H1 (cell line): ENCODE data around the gene HOMER3. TPM values are rescaled to one million over a fixed set of nuclear protein-coding genes. Genes with fewer than 3 reads are reported as not detected.

Experiments used
- CTCF ChIA-PET: fragments of 300-600 bp; sonication (Branson Sonifier 250); formaldehyde crosslinking; loops from one replicate; lab custom pipeline; 2021; ENCODE audit not compliant: partially characterized antibody; lab: Charles Lee
- POLR2A ChIA-PET: fragments of 300-600 bp; sonication (Branson Sonifier 250); formaldehyde crosslinking; loops from one replicate; lab custom pipeline; 2021; ENCODE audit warnings: inconsistent platforms; ENCODE audit not compliant: partially characterized antibody; lab: Charles Lee
- DNase-seq, 2 experiments: peaks; one replicate each; pipeline versions ENCODE4 v3.0.0 to v3.0.0-alpha.2; 2010 to 2022; ENCODE audit warnings: low spot score in 2 of 2, low read depth in 1 of 2, mixed read lengths in 1 of 2
- FAIRE-seq: peaks from 2 replicates; lab custom pipeline; 2011; peaks lifted over from hg19 to GRCh38; lab: Jason Lieb, UNC
- H2AFZ ChIP-seq: 2 replicates; pipeline ENCODE4 v1.8.1; 2012; ENCODE audit warnings: low read length, inconsistent platforms
- H2AK5ac ChIP-seq: 2 replicates; pipeline ENCODE4 v1.6.1; 2013; ENCODE audit warnings: low read depth, low read length
- H2BK120ac ChIP-seq: replicated peaks from 2 replicates; pipeline ENCODE3; 2013; ENCODE audit warnings: low read depth, low read length, inconsistent platforms
- H2BK12ac ChIP-seq: 2 replicates; pipeline ENCODE4 v1.6.1; 2013; ENCODE audit warnings: low read depth, low read length
- H2BK15ac ChIP-seq: 2 replicates; pipeline ENCODE4 v1.6.1; 2013; ENCODE audit warnings: low read length
- H2BK20ac ChIP-seq: 2 replicates; pipeline ENCODE4 v1.6.1; 2013; ENCODE audit warnings: low read length
- H2BK5ac ChIP-seq: 2 replicates; pipeline ENCODE4 v1.6.1; 2013; ENCODE audit warnings: low read depth, low read length
- H3K14ac ChIP-seq: 2 replicates; pipeline ENCODE4 v1.6.1; 2013; ENCODE audit warnings: inconsistent platforms; ENCODE audit not compliant: insufficient read length
- H3K18ac ChIP-seq: 2 replicates; pipeline ENCODE4 v1.6.1; 2013; ENCODE audit warnings: low read length; ENCODE audit errors: extremely low read depth
- H3K23ac ChIP-seq: 2 replicates; pipeline ENCODE4 v1.6.1; 2013; ENCODE audit warnings: inconsistent platforms; ENCODE audit not compliant: insufficient read length
- H3K23me2 ChIP-seq: 2 replicates; pipeline ENCODE4 v1.6.1; 2013; ENCODE audit warnings: low read depth, low read length
- H3K27ac ChIP-seq: 2 replicates; pipeline ENCODE4 v1.6.1; 2011; ENCODE audit warnings: low read depth, low read length, inconsistent platforms
- H3K27me3 ChIP-seq, 4 experiments: replicated peaks in 1 of 4; 1 replicate in 1 of 4; 2 replicates in 3 of 4; pipeline versions ENCODE4 v1.6.1 to v1.8.1; 2011 to 2013; ENCODE audit warnings: low read length in 3 of 4, mild to moderate bottlenecking in 3 of 4, inconsistent platforms in 2 of 4, mixed read lengths in 2 of 4, moderate library complexity in 1 of 4; ENCODE audit not compliant: control insufficient read depth in 3 of 4, insufficient read depth in 3 of 4; ENCODE audit errors: extremely low read depth in 1 of 4
- H3K36me3 ChIP-seq, 4 experiments: 2 replicates each; pipeline versions ENCODE4 v1.6.1 to v1.8.1; 2011 to 2013; ENCODE audit warnings: mild to moderate bottlenecking in 4 of 4, low read length in 3 of 4, moderate library complexity in 2 of 4, control low read depth in 1 of 4, inconsistent platforms in 1 of 4; ENCODE audit not compliant: insufficient read depth in 4 of 4, control insufficient read depth in 2 of 4
- H3K4ac ChIP-seq: replicated peaks from 2 replicates; pipeline ENCODE3; 2013; ENCODE audit warnings: low read length, low read depth, mixed read lengths, inconsistent platforms; ENCODE audit not compliant: insufficient read length
- H3K4me1 ChIP-seq, 4 experiments: replicated peaks in 1 of 4; 1 replicate in 1 of 4; 2 replicates in 3 of 4; pipeline versions ENCODE4 v1.6.1 to v1.8.1; 2011 to 2013; ENCODE audit warnings: low read length in 3 of 4, inconsistent platforms in 2 of 4, mixed read lengths in 1 of 4; ENCODE audit not compliant: insufficient read depth in 4 of 4, control insufficient read depth in 3 of 4
- H3K4me2 ChIP-seq, 2 experiments: 2 replicates each; pipeline versions ENCODE4 v1.6.1 to v1.8.1; 2011 to 2013; ENCODE audit warnings: low read depth in 2 of 2, low read length in 2 of 2, control low read depth in 1 of 2, inconsistent platforms in 1 of 2, mild to moderate bottlenecking in 1 of 2; ENCODE audit not compliant: insufficient read depth in 1 of 2
- H3K4me3 ChIP-seq, 4 experiments: fragments of 200-600, 300-600 bp in 1 of 4; sonication (generic), shearing (Covaris generic), sonication (Bioruptor Twin) in 1 of 4; 2 replicates each; pipeline versions ENCODE4 v1.5.1 to v1.8.1; 2011 to 2016; ENCODE audit warnings: low read length in 4 of 4, low read depth in 3 of 4, control low read depth in 2 of 4, inconsistent platforms in 2 of 4, mild to moderate bottlenecking in 2 of 4, mixed read lengths in 1 of 4, moderate library complexity in 1 of 4; ENCODE audit not compliant: insufficient read depth in 2 of 4; ENCODE audit errors: extremely low read depth in 1 of 4
- H3K56ac ChIP-seq: replicated peaks from 2 replicates; pipeline ENCODE3; 2013; ENCODE audit warnings: low read depth, mild to moderate bottlenecking, mixed read lengths, low read length, inconsistent platforms; ENCODE audit not compliant: insufficient read length
- H3K79me1 ChIP-seq: 2 replicates; pipeline ENCODE4 v1.6.1; 2013; ENCODE audit warnings: low read depth, low read length, control low read depth
- H3K79me2 ChIP-seq, 2 experiments: 2 replicates each; pipeline versions ENCODE4 v1.6.1 to v1.8.1; 2012 to 2013; ENCODE audit warnings: low read length in 2 of 2, mild to moderate bottlenecking in 2 of 2, inconsistent platforms in 1 of 2; ENCODE audit not compliant: insufficient read depth in 2 of 2, control insufficient read depth in 1 of 2
- H3K9ac ChIP-seq, 4 experiments: replicated peaks in 1 of 4; 1 replicate in 1 of 4; 2 replicates in 3 of 4; pipeline versions ENCODE4 v1.6.1 to v1.8.1; 2011 to 2013; ENCODE audit warnings: low read depth in 3 of 4, low read length in 3 of 4, control low read depth in 2 of 4, mild to moderate bottlenecking in 2 of 4, moderate library complexity in 2 of 4, inconsistent platforms in 1 of 4; ENCODE audit errors: extremely low read depth in 1 of 4
- H3K9me3 ChIP-seq, 2 experiments: 2 replicates each; pipeline versions ENCODE4 v1.6.1 to v1.8.1; 2012 to 2013; ENCODE audit warnings: mild to moderate bottlenecking in 2 of 2, moderate library complexity in 2 of 2, control low read depth in 1 of 2, inconsistent platforms in 1 of 2, low read depth in 1 of 2, low read length in 1 of 2, mixed read lengths in 1 of 2; ENCODE audit not compliant: insufficient read depth in 2 of 2
- H4K20me1 ChIP-seq, 2 experiments: replicated peaks in 1 of 2; 2 replicates each; pipeline versions ENCODE3 to v1.8.1; 2011 to 2013; ENCODE audit warnings: inconsistent platforms in 2 of 2, low read length in 2 of 2, mild to moderate bottlenecking in 1 of 2; ENCODE audit not compliant: insufficient read depth in 2 of 2, control insufficient read depth in 1 of 2
- H4K5ac ChIP-seq: 2 replicates; pipeline ENCODE4 v1.6.1; 2013; ENCODE audit warnings: low read length, low read depth, mixed read lengths, inconsistent platforms; ENCODE audit not compliant: insufficient read length
- H4K8ac ChIP-seq: 2 replicates; pipeline ENCODE4 v1.8.0; 2013; ENCODE audit warnings: mild to moderate bottlenecking, moderate library complexity, low read length, inconsistent platforms; ENCODE audit not compliant: insufficient read depth; ENCODE audit errors: extremely low read depth
- H4K91ac ChIP-seq: replicated peaks from 2 replicates; pipeline ENCODE3; 2013; ENCODE audit warnings: low read length, mixed read lengths, inconsistent platforms; ENCODE audit not compliant: insufficient read length
- POLR2AphosphoS5 ChIP-seq: IDR thresholded peaks from 2 replicates; pipeline ENCODE4 v1.6.1; 2011; ENCODE audit warnings: low read depth, low read length
- TCF12 ChIP-seq: IDR thresholded peaks from 2 replicates; pipeline ENCODE4 v1.6.1; 2011; ENCODE audit warnings: low read depth, mild to moderate bottlenecking, low read length
- YY1 ChIP-seq: IDR thresholded peaks from 2 replicates; pipeline ENCODE4 v1.6.1; 2011; ENCODE audit warnings: low read depth, mild to moderate bottlenecking, low read length
- WGBS, 2 experiments: shearing (Covaris generic) in 1 of 2; methylation state at CpG; one replicate each; pipeline versions ENCODE4 v1.1.6 to v1.1.7; 2013 to 2015; ENCODE audit warnings: low lambda C conversion rate in 2 of 2, mixed read lengths in 2 of 2, inconsistent platforms in 1 of 2, low coverage in 1 of 2, missing lambda C conversion rate in 1 of 2; ENCODE audit not compliant: insufficient replicate concordance in 2 of 2, insufficient coverage in 1 of 2, insufficient read length in 1 of 2; ENCODE audit errors: extremely low coverage in 1 of 2, missing lambda C conversion rate in 1 of 2; 5-methylcytosine and 5-hydroxymethylcytosine counted together
- polyA plus RNA-seq, 7 experiments: library from polyadenylated mRNA; depleted of rRNA in 3 of 7; stranded (reverse) in 5 of 7; unstranded in 2 of 7; fragments of >200 nt in 5 of 7; fragments of 200-250 nt in 2 of 7; gene quantifications; 1 replicate in 5 of 7; 2 replicates in 1 of 7; 4 replicates in 1 of 7; pipeline versions ENCODE4 v1.2.1 to v1.2.3, GENCODE V29; 2011 to 2013; ENCODE audit warnings: missing spikeins in 2 of 7, mixed read lengths in 2 of 7
- total RNA-seq: library from RNA; stranded (reverse); fragmentation: NEBNext Ultra II Directional; extraction: Animal tissue kit (Norgen Biotek cat#: 25700); gene quantifications from 2 replicates; pipeline ENCODE4 v1.2.1, GENCODE V29; 2021

HOMER3 gene
- total and polyA plus RNA-seq, 2 of the 8 experiments (the other 6 are each of a cell fraction or from before 2014, with no cell fraction given), result 28.3 to 41.6 TPM

DNA sequence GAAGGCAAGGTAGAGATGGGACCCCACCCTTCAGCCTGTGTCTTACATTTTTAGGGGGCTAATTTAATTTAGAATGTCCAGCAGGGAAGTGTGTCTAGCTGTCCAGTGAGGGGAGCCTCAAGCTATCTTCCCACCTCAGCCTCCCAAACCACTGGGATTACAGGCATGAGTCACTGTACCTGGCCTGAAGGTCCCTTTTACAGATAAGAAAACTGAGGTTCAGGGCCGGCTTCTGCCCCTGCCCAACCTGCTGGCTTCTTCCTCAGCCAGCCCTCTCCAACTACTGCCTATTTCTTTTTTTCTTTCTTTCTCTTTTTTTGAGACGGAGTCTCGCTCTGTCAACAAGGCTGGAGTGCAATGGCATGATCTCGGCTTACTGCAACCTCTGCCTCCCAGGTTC is 19.4 kb upstream of the HOMER3 start:
- Histone ChIP-seq H4K91ac (no peak overlapping the region), H3K4ac (no peak overlapping the region), H3K18ac (no peak overlapping the region), H3K9me3 (no peaks in the 10 kb centered on the region), H3K23me2 (no peaks in the 10 kb centered on the region; the same call in 1 of the 2 replicates), H3K9ac (no peak overlapping the region), H2BK120ac (no peak overlapping the region), H2BK12ac (no peak overlapping the region), H3K79me1 (no peaks in the 10 kb centered on the region), H2AFZ (no peak overlapping the region), H3K36me3 (no peaks in the 10 kb centered on the region), H3K4me1 (peaks cover 0 to 2% (median under 1%) of the 10 kb centered on the region in 4 experiments; a peak in 3 of 7 replicates), H2AK5ac (no peak overlapping the region), H2BK5ac (no peak overlapping the region), H4K5ac (no peak overlapping the region), H4K8ac (no peak overlapping the region), H3K27ac (no peak overlapping the region), H3K4me3 (no peak overlapping the region), H3K14ac (no peak overlapping the region), H3K56ac (no peak overlapping the region), H2BK15ac (no peak overlapping the region), H3K23ac (no peak overlapping the region), H2BK20ac (no peak overlapping the region), H3K79me2 (no peaks in the 10 kb centered on the region), H3K27me3 (no peaks in the 10 kb centered on the region), H4K20me1 (no peaks in the 10 kb centered on the region), H3K4me2 (no peak overlapping the region)
- TF ChIP-seq YY1 (no peak), TCF12 (no peak), POLR2AphosphoS5 (no peak)
- DNase-seq (no peak), FAIRE-seq (no peak)
- ChIA-PET POLR2A (interaction anchor here (0.6 to 1.3 kb wide), 4 partner anchors 9 to 474 kb away, joined by 4 to 5 read pairs (median 4); partner anchors contain the start of genes COPE and DDX49), CTCF (interaction anchor here (1.6 kb wide), 1 partner anchor 26 kb away, joined by 4 read pairs; no protein-coding TSS in a partner anchor)
- 95% methylated on average over 4 of the region's 4 CpGs; no CpG with 5 or more reads in 1 of the 2 experiments for WGBS, 2 experiments
